K562 (cell line): ENCODE results near the gene IDI2. TPM values are rescaled to one million over a fixed set of nuclear protein-coding genes. Genes with fewer than 3 reads are reported as not detected.

Source experiments
- CBX8 ChIP-seq: fragments of 200-600 bp; sonication (generic); IDR thresholded peaks from 2 replicates; pipeline ENCODE4 v1.6.1; 2012; ENCODE audit warnings: borderline replicate concordance, mixed run types, low read depth, mild to moderate bottlenecking, moderate library complexity, mixed read lengths, low read length, control low read depth, inconsistent platforms; ENCODE audit not compliant: poor library complexity, severe bottlenecking; ENCODE audit errors: extremely low read depth
- ELK1 ChIP-seq: sonication (generic); formaldehyde crosslinking; IDR thresholded peaks from 2 replicates; pipeline ENCODE4 v1.8.1; 2022; ENCODE audit warnings: missing genetic modification reagents
- MECOM ChIP-seq: fragments of 250-450 bp; sonication (Bioruptor Pico); IDR thresholded peaks from 2 replicates; pipeline ENCODE4 v1.8.0; 2022; ENCODE audit warnings: inconsistent platforms
- NCOA1 ChIP-seq: fragments of 450-650 bp; IDR thresholded peaks from 2 replicates; pipeline ENCODE4 v1.6.1; 2016; ENCODE audit warnings: low read depth
- polyA plus RNA-seq, 8 experiments: library from polyadenylated mRNA; depleted of rRNA in 4 of 8; stranded (reverse) in 5 of 8; unstranded in 3 of 8; fragments of >200 nt; fragmentation: Nextera tagmentation in 2 of 8; fragmentation: Illumina TruSeq in 1 of 8; extraction: Ambion mirVana in 2 of 8; extraction: Trizol in 1 of 8; gene quantifications; 2 replicates each; pipeline versions ENCODE4 v1.2.1 to v1.2.3, GENCODE V29; 2011 to 2014; ENCODE audit warnings: inconsistent platforms in 1 of 8, missing spikeins in 1 of 8
- total RNA-seq, 7 experiments: library from RNA; depleted of rRNA in 6 of 7; stranded (reverse); fragments of >200 nt in 6 of 7; fragmentation: Illumina TruSeq in 2 of 7; extraction: Trizol in 2 of 7; gene quantifications; 2 replicates each; pipeline versions ENCODE4 v1.2.1 to v1.2.3, GENCODE V29; 2011 to 2021; ENCODE audit warnings: low replicate concordance in 1 of 7
- TF ChIP-seq, protein P1 (sequence below), 2 experiments: fragments of 450-650 bp in 1 of 2; IDR thresholded peaks; 2 replicates each; pipeline ENCODE4 v1.6.1; 2011 to 2017; ENCODE audit warnings: low read depth in 2 of 2, antibody characterized with exemption in 1 of 2, borderline replicate concordance in 1 of 2, low read length in 1 of 2, mild to moderate bottlenecking in 1 of 2, mixed read lengths in 1 of 2; ENCODE audit not compliant: control insufficient read depth in 1 of 2
- TF ChIP-seq, protein P2 (sequence below): fragments of 250-450 bp; sonication (Bioruptor Pico); IDR thresholded peaks from 2 replicates; pipeline ENCODE4 v1.5.0; 2020; ENCODE audit warnings: mild to moderate bottlenecking, borderline replicate concordance

IDI2 gene
- total and polyA plus RNA-seq, 9 of the 15 experiments (the other 6 are each of a cell fraction or from before 2014, with no cell fraction given), result not detected

DNA sequence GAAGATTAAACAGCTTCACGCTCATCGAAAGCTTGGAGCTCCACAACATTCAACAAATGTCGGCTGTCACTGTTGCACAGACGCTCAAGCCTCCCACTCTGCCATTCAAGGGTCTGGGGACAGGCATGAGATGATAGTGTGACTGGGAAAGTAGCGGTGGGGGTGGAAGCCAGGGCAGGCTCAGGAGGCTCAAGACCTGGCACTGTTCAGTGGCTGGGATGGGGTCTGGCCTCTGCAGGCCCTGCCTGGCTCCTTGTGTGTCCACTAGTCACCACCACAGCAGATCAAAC, 50.9 kb downstream of the IDI2 start (continued):
- TF ChIP-seq, protein P1, sequence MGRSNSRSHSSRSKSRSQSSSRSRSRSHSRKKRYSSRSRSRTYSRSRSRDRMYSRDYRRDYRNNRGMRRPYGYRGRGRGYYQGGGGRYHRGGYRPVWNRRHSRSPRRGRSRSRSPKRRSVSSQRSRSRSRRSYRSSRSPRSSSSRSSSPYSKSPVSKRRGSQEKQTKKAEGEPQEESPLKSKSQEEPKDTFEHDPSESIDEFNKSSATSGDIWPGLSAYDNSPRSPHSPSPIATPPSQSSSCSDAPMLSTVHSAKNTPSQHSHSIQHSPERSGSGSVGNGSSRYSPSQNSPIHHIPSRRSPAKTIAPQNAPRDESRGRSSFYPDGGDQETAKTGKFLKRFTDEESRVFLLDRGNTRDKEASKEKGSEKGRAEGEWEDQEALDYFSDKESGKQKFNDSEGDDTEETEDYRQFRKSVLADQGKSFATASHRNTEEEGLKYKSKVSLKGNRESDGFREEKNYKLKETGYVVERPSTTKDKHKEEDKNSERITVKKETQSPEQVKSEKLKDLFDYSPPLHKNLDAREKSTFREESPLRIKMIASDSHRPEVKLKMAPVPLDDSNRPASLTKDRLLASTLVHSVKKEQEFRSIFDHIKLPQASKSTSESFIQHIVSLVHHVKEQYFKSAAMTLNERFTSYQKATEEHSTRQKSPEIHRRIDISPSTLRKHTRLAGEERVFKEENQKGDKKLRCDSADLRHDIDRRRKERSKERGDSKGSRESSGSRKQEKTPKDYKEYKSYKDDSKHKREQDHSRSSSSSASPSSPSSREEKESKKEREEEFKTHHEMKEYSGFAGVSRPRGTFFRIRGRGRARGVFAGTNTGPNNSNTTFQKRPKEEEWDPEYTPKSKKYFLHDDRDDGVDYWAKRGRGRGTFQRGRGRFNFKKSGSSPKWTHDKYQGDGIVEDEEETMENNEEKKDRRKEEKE (IDR thresholded peaks at IDR 0.05; ENCODE audit: borderline replicate concordance in 1 of 2, control insufficient read depth in 1 of 2, low read depth in 2 of 2, low read length in 1 of 2), result no peak
- TF ChIP-seq MECOM (CRISPR knock-in tag) (no peak), ELK1 (CRISPR knock-in tag) (no peak), NCOA1 (no peak), CBX8 (no peak)
- TF ChIP-seq, protein P2, sequence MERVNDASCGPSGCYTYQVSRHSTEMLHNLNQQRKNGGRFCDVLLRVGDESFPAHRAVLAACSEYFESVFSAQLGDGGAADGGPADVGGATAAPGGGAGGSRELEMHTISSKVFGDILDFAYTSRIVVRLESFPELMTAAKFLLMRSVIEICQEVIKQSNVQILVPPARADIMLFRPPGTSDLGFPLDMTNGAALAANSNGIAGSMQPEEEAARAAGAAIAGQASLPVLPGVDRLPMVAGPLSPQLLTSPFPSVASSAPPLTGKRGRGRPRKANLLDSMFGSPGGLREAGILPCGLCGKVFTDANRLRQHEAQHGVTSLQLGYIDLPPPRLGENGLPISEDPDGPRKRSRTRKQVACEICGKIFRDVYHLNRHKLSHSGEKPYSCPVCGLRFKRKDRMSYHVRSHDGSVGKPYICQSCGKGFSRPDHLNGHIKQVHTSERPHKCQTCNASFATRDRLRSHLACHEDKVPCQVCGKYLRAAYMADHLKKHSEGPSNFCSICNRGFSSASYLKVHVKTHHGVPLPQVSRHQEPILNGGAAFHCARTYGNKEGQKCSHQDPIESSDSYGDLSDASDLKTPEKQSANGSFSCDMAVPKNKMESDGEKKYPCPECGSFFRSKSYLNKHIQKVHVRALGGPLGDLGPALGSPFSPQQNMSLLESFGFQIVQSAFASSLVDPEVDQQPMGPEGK (CRISPR knock-in tag), result no peak
